GM18873 (cell line): ENCODE data around the gene GRK2.
"Not testable (repeated sequence)": the region's sequence is repeated elsewhere in the genome, so short reads cannot be mapped to it uniquely, and the experiment has no call there.

Experiments used
- ATAC-seq: cut with Tn5 transposase; IDR thresholded peaks from one replicate; pipeline ENCODE4 v1.9.1; 2021; ENCODE audit warnings: mild to moderate bottlenecking, moderate library complexity, moderate number of reproducible peaks; ENCODE audit not compliant: unreplicated experiment, low FRiP score

Gene GRK2

GRCh38 chr11:67253872-67254624, 12.2 kb upstream of the GRK2 start:
- ATAC-seq, result no peak

GRCh38 chr11:67254798-67255197, 11.5 kb upstream of the GRK2 start:
- ATAC-seq, result no peak

GRCh38 chr11:67255353-67255752, 10.9 kb upstream of the GRK2 start:
- no peak for ATAC-seq

- no peak for ATAC-seq
These were observed 10.4 kb upstream of the GRK2 start for GRCh38 chr11:67255864-67256263.

GRCh38 chr11:67256477-67257135, 9.7 kb upstream of the GRK2 start:
- ATAC-seq, result no peak

GRCh38 chr11:67260406-67260805, 5.9 kb upstream of the GRK2 start:
- no peak for ATAC-seq

GRCh38 chr11:67260885-67261639, 5.2 kb upstream of the GRK2 start:
- ATAC-seq, result not testable (repeated sequence)

- no peak for ATAC-seq
These were observed 4.7 kb upstream of the GRK2 start for GRCh38 chr11:67261640-67261945.

GRCh38 chr11:67261946-67262681, 4.2 kb upstream of the GRK2 start:
- no peak for ATAC-seq

- no peak for ATAC-seq
These were observed 3.3 kb upstream of the GRK2 start for GRCh38 chr11:67262731-67263675.

- ATAC-seq, result no peak
These were observed 2.0 kb upstream of the GRK2 start for GRCh38 chr11:67264260-67264659.

- ATAC-seq, result no peak
These were observed 1.2 kb upstream of the GRK2 start for GRCh38 chr11:67264877-67265632.

- no peak for ATAC-seq
These were observed 432 bp upstream of the GRK2 start for GRCh38 chr11:67265633-67266448.

GRCh38 chr11:67267188-67268080, 1.2 kb downstream of the GRK2 start:
- ATAC-seq, result no peak

GRCh38 chr11:67268081-67268961, 2.0 kb downstream of the GRK2 start:
- ATAC-seq, result peak; percentile 34

GRCh38 chr11:67268962-67269268, 2.6 kb downstream of the GRK2 start:
- no peak for ATAC-seq
